ENCODE measurements around the gene ITCH. TPM values are rescaled to one million over a fixed set of nuclear protein-coding genes. Genes with fewer than 3 reads are reported as not detected.

Gene ITCH
- 24.5 to 41.0 TPM (median 38.4 TPM) in 5 replicates for total RNA-seq (2022; extraction: Qiagen RNA extraction)

GRCh38 chr20:34363062-34363464 is at the start of gene ITCH:
ITCH (plus strand) TSS chr20:34363273; CDS start chr20:34393812, 30,539 bp downstream.

GRCh38 chr20:34516247-34517113 is 153.4 kb downstream of the ITCH start, which contains the start of gene DYNLRB1:
DYNLRB1 (plus strand) TSS chr20:34516422; CDS start chr20:34516459, 37 bp downstream.

GRCh38 chr20:34558320-34559218 is 195.5 kb downstream of the ITCH start, which contains the start of gene MAP1LC3A:
MAP1LC3A (plus strand) TSS chr20:34558718; CDS start chr20:34558869, 151 bp downstream.

Other genes with a start within 250 kb of the ITCH start
- gene ASIP, start 121.8 kb upstream of the ITCH start, total RNA-seq (2022; extraction: Qiagen RNA extraction), result not detected in 5 replicates
- 298 to 346 TPM (median 332 TPM) in 5 replicates for gene AHCY, start 59.9 kb upstream of the ITCH start, total RNA-seq (2022; extraction: Qiagen RNA extraction)
- gene DYNLRB1, start 153.1 kb downstream of the ITCH start, total RNA-seq (2022; extraction: Qiagen RNA extraction), result 234 to 258 TPM (median 251 TPM) in 5 replicates
- gene MAP1LC3A, start 195.4 kb downstream of the ITCH start, total RNA-seq (2022; extraction: Qiagen RNA extraction), result 18.7 to 29.1 TPM (median 24.0 TPM) in 5 replicates

Data from A549 treated with dexamethasone at 1 μM for 4 hours (cell line).